Adrenal gland (tissue), 5 donors: ENCODE measurements around the gene GJA4.
A peak's percentile ranks its signal among the peaks of the same experiment; 100 is the strongest.

Source experiments
- CTCF ChIP-seq, 6 experiments: fragments of 450-650 bp in 4 of 6; fragments of 200-600 bp in 2 of 6; sonication (generic) in 1 of 6; IDR thresholded peaks; 1 replicate in 5 of 6; 2 replicates in 1 of 6; pipeline versions ENCODE4 v1.5.1 to v1.8.0; 2016 to 2021; ENCODE audit warnings: antibody characterized with exemption in 6 of 6, mild to moderate bottlenecking in 2 of 6, moderate library complexity in 1 of 6
- POLR2A ChIP-seq, 2 donors: fragments of 450-650 bp; IDR thresholded peaks; one replicate each; pipeline ENCODE4 v1.6.1; 2017; ENCODE audit warnings: antibody characterized with exemption in 2 of 2, mild to moderate bottlenecking in 2 of 2, moderate library complexity in 1 of 2
- donor health status: DM: no; HTN: no; CAD: no.

DNA sequence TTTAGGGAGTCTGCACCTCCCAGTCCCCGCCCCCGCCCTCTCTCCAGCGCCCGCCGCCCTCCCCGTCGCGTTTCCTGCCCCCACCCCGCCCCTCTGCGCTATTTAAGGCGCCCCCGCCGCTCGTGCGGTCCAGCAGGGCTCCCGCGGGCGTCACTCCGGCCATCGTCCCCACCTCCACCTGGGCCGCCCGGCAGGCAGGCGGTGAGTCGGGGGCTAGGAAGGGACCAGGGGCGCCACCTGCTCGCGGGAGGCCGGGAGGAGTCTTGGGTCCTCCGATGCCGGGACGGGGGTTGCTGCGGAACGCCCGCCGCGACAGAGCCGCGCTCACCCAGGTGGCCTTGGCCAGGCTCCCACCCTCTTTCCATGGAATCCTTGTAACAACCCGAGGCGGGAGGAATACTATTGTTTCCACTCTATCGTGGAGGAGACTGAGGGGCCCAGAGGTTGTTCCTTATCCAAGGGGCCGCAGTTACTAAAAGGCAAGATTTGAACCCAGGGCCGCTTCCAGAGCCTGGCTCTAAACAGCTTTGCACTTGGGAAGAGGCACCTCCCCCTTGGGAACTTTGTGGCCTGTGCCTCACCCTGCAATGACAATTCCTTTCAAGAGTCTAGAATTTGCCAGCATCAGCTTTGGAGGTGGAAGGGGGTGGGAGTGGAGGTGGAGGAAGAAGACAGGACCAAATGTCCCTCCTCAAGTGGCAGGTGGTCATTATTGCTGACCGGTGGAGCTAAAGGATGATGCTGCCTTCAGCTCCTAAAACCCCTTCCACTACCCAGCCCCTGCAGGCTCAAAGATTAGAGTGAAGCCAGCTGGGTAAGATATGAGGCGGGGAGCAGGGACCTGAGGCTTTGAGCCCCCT is at the start of gene GJA4:
- TF ChIP-seq CTCF (IDR thresholded peaks at IDR 0.05) = no peak
- peak; percentile 16 to 17 for TF ChIP-seq POLR2A (IDR thresholded peaks at IDR 0.05)
